D721Med (cell line): Measurements from ENCODE around the gene FBXW5.

ENCODE experiments used
- DNase-seq: peaks from one replicate; pipeline ENCODE4 v3.0.0; 2011; ENCODE audit warnings: low spot score; ENCODE audit not compliant: insufficient read length
- FAIRE-seq: peaks from 2 replicates; lab custom pipeline; 2011; peaks lifted over from hg19 to GRCh38; lab: Jason Lieb, UNC
- TF ChIP-seq, protein P1 (sequence below): IDR thresholded peaks from 2 replicates; pipeline ENCODE4 v1.5.1; 2012; ENCODE audit warnings: mild to moderate bottlenecking, control low read depth; ENCODE audit not compliant: insufficient read depth; ENCODE audit errors: missing control alignments

The FBXW5 gene

GRCh38 chr9:136944519-136945332, at the start of gene FBXW5, which contains the start of gene C8G:
Gene FBXW5, minus strand, starts transcription at chr9:136944738. Its CDS starts 655 bp downstream, at chr9:136944083.
Gene C8G, plus strand, starts transcription at chr9:136945243. Its CDS starts 78 bp downstream, at chr9:136945321.
- DNase-seq (peak; percentile 98), FAIRE-seq (no peak)
- TF ChIP-seq, protein P1, sequence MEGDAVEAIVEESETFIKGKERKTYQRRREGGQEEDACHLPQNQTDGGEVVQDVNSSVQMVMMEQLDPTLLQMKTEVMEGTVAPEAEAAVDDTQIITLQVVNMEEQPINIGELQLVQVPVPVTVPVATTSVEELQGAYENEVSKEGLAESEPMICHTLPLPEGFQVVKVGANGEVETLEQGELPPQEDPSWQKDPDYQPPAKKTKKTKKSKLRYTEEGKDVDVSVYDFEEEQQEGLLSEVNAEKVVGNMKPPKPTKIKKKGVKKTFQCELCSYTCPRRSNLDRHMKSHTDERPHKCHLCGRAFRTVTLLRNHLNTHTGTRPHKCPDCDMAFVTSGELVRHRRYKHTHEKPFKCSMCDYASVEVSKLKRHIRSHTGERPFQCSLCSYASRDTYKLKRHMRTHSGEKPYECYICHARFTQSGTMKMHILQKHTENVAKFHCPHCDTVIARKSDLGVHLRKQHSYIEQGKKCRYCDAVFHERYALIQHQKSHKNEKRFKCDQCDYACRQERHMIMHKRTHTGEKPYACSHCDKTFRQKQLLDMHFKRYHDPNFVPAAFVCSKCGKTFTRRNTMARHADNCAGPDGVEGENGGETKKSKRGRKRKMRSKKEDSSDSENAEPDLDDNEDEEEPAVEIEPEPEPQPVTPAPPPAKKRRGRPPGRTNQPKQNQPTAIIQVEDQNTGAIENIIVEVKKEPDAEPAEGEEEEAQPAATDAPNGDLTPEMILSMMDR, result peak; percentile 75

- no peak for FAIRE-seq
- DNase-seq, result no peak
- TF ChIP-seq, protein P1, result no peak
Observed at GRCh38 chr9:136992819-136993369, 48.4 kb upstream of the FBXW5 start.

GRCh38 chr9:136991993-136992818, 47.7 kb upstream of the FBXW5 start, which contains the start of gene PAXX:
Gene PAXX, plus strand, starts transcription at chr9:136992422. Its CDS starts 22 bp downstream, at chr9:136992444.
- TF ChIP-seq, protein P1, result no peak
- peak; percentile 99 for DNase-seq
- no peak for FAIRE-seq

- no peak for FAIRE-seq
- TF ChIP-seq, protein P1, result no peak
Observed at GRCh38 chr9:136990242-136990911, 45.8 kb upstream of the FBXW5 start.

GRCh38 chr9:136988872-136989271, 44.3 kb upstream of the FBXW5 start:
- FAIRE-seq (no peak), DNase-seq (no peak)
- TF ChIP-seq, protein P1, result no peak

More at GRCh38 chr9:136990242-136990911, 45.8 kb upstream of the FBXW5 start:
- no peak for DNase-seq

- TF ChIP-seq, protein P1, result no peak
- no peak for FAIRE-seq
- no peak for DNase-seq
Observed at GRCh38 chr9:136985853-136986252, 41.3 kb upstream of the FBXW5 start.
